Left kidney (tissue), 2 donors: ENCODE results near the gene NPAS3. TPM values are rescaled to one million over a fixed set of nuclear protein-coding genes. Genes with fewer than 3 reads are reported as not detected.

Source experiments
- DNase-seq: peaks from one replicate; pipeline ENCODE4 v3.0.0-alpha.2; 2013
- polyA plus RNA-seq: library from polyadenylated mRNA; unstranded; fragments of 120-200 nt; gene quantifications from one replicate; pipeline ENCODE4 v1.2.1, GENCODE V29; 2013; ENCODE audit not compliant: insufficient read length

Gene NPAS3
- polyA plus RNA-seq, 1 donor = 8.7 TPM

- DNase-seq = no peak
Observed at GRCh38 chr14:33515441-33515840, 576.8 kb downstream of the NPAS3 start.

GRCh38 chr14:33515899-33516298 lies 577.2 kb downstream of the NPAS3 start:
- no peak for DNase-seq

GRCh38 chr14:33516898-33517436 lies 578.3 kb downstream of the NPAS3 start:
- no peak for DNase-seq

- DNase-seq = no peak
Observed at GRCh38 chr14:33521192-33521591, 582.5 kb downstream of the NPAS3 start.

- no peak for DNase-seq
Observed at GRCh38 chr14:33524244-33524643, 585.6 kb downstream of the NPAS3 start.

GRCh38 chr14:33525626-33526025 lies 586.9 kb downstream of the NPAS3 start:
- no peak for DNase-seq

GRCh38 chr14:33527023-33527634 lies 588.5 kb downstream of the NPAS3 start:
- DNase-seq = no peak

- DNase-seq = no peak
Observed at GRCh38 chr14:33528655-33529054, 590.0 kb downstream of the NPAS3 start.

GRCh38 chr14:33529787-33530757 lies 591.4 kb downstream of the NPAS3 start:
- DNase-seq = no peak

GRCh38 chr14:33532553-33532952 lies 593.9 kb downstream of the NPAS3 start:
- DNase-seq = no peak

- no peak for DNase-seq
Observed at GRCh38 chr14:33534104-33534503, 595.4 kb downstream of the NPAS3 start.

- DNase-seq = no peak
Observed at GRCh38 chr14:33534632-33535031, 596.0 kb downstream of the NPAS3 start.

GRCh38 chr14:33539918-33540357 lies 601.3 kb downstream of the NPAS3 start:
- no peak for DNase-seq

GRCh38 chr14:33541171-33541570 lies 602.5 kb downstream of the NPAS3 start:
- no peak for DNase-seq

GRCh38 chr14:33542338-33543287 lies 603.9 kb downstream of the NPAS3 start:
- no peak for DNase-seq

GRCh38 chr14:33545696-33546095 lies 607.0 kb downstream of the NPAS3 start:
- DNase-seq = no peak

- DNase-seq = no peak
Observed at GRCh38 chr14:33548606-33549005, 609.9 kb downstream of the NPAS3 start.

- DNase-seq = no peak
Observed at GRCh38 chr14:33551963-33552362, 613.3 kb downstream of the NPAS3 start.

- no peak for DNase-seq
Observed at GRCh38 chr14:33553706-33554278, 615.1 kb downstream of the NPAS3 start.

GRCh38 chr14:33554988-33555387 lies 616.3 kb downstream of the NPAS3 start:
- no peak for DNase-seq

- no peak for DNase-seq
Observed at GRCh38 chr14:33555710-33556350, 617.2 kb downstream of the NPAS3 start.
